HUES64 (cell line): ENCODE data around the gene ZNF3.

Experiments
- H3K27ac ChIP-seq: 2 replicates; pipeline ENCODE4 v1.7.0; 2013; ENCODE audit warnings: low read depth, low read length, inconsistent platforms
- H3K27me3 ChIP-seq: 2 replicates; pipeline ENCODE4 v1.6.1; 2013; ENCODE audit warnings: mild to moderate bottlenecking, low read length; ENCODE audit not compliant: insufficient read depth
- H3K36me3 ChIP-seq: 2 replicates; pipeline ENCODE4 v1.6.1; 2013; ENCODE audit warnings: mild to moderate bottlenecking, low read length; ENCODE audit not compliant: insufficient read depth
- H3K4me1 ChIP-seq: 2 replicates; pipeline ENCODE4 v1.6.1; 2013; ENCODE audit warnings: mild to moderate bottlenecking, low read length, moderate library complexity; ENCODE audit not compliant: insufficient read depth
- H3K4me3 ChIP-seq: 2 replicates; pipeline ENCODE4 v1.5.1; 2013; ENCODE audit warnings: mild to moderate bottlenecking, low read length, moderate library complexity
- H3K9ac ChIP-seq: 2 replicates; pipeline ENCODE4 v1.6.1; 2013; ENCODE audit warnings: mild to moderate bottlenecking, low read depth, low read length
- H3K9me3 ChIP-seq: 2 replicates; pipeline ENCODE4 v1.6.1; 2013; ENCODE audit warnings: low read depth, low read length; ENCODE audit not compliant: insufficient read depth
- WGBS: fragments of 150-250, 120-280 bp; methylation state at CpG from one replicate; pipeline ENCODE4 v1.1.7; 2013; ENCODE audit warnings: missing lambda C conversion rate; 5-methylcytosine and 5-hydroxymethylcytosine counted together

The ZNF3 gene

GRCh38 chr7:100085515-100085914, 4.0 kb upstream of the ZNF3 start:
- H3K4me1 ChIP-seq: peaks cover 4% of the 10 kb centered on the region
- no peaks in the 10 kb centered on the region for H3K27me3 ChIP-seq
- no peak overlapping the region for H3K4me3 ChIP-seq
- 90% methylated on average over 3 of the region's 3 CpGs for WGBS
- H3K36me3 ChIP-seq: peaks cover 4% of the 10 kb centered on the region
- H3K27ac ChIP-seq: no peak overlapping the region
- H3K9me3 ChIP-seq: no peaks in the 10 kb centered on the region
- no peak overlapping the region for H3K9ac ChIP-seq

- peaks cover 22% of the 10 kb centered on the region for H3K36me3 ChIP-seq
- H3K27ac ChIP-seq: peak overlapping the region; percentile 80; the same call in 1 of the 2 replicates
- H3K27me3 ChIP-seq: no peaks in the 10 kb centered on the region
- H3K9me3 ChIP-seq: no peaks in the 10 kb centered on the region
- H3K9ac ChIP-seq: no peak overlapping the region
- H3K4me3 ChIP-seq: peak overlapping the region; percentile 100; the same call in 1 of the 2 replicates
- peaks cover 4% of the 10 kb centered on the region for H3K4me1 ChIP-seq
- WGBS: 81% methylated on average over 4 of the region's 4 CpGs
These were observed 1.5 kb upstream of the ZNF3 start for GRCh38 chr7:100082978-100083377.

GRCh38 chr7:100080907-100081534, 502 bp downstream of the ZNF3 start:
- Histone ChIP-seq H3K9ac (peak overlapping the region; percentile 98), H3K27ac (peak overlapping the region; percentile 88), H3K4me3 (peak overlapping the region; percentile 100), H3K4me1 (peaks cover 4% of the 10 kb centered on the region), H3K9me3 (peaks cover 5% of the 10 kb centered on the region; the same call in 1 of the 2 replicates), H3K36me3 (peaks cover 38% of the 10 kb centered on the region), H3K27me3 (no peaks in the 10 kb centered on the region)
- WGBS: 2% methylated on average over 31 of the region's 34 CpGs

DNA sequence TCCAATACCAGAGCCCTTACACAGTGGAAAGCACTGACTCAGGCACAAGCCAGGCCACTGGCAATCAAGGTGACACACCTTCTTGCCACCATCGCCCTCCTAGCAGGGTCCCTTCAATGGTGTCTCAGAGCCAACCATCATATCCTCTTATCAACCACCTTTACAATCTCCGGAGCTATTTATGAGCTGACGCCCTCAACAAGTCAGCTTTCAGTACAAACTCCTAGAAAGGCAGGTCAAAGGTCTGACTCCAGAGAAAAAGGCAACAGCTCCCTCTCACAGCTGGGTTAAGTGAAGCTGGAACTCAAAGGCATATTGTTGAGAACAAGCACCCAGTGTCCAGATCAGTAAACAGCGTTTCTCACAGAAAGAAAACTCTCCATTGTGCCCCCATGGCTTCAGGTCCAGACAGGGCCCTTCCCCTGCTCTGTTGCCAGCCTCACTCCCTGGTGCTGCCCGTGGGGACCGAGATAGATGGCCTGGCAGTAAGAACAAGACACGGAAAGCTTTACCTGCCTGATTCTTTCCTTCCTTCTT, 2.4 kb downstream of the ZNF3 start:
- Histone ChIP-seq H3K4me3 (peak overlapping the region; percentile 100; the same call in 1 of the 2 replicates), H3K4me1 (peaks cover 4% of the 10 kb centered on the region), H3K36me3 (peaks cover 57% of the 10 kb centered on the region), H3K27me3 (no peaks in the 10 kb centered on the region), H3K9me3 (peaks cover 24% of the 10 kb centered on the region; the same call in 1 of the 2 replicates), H3K27ac (no peak overlapping the region), H3K9ac (no peak overlapping the region)
- WGBS: 95% methylated on average over 7 of the region's 7 CpGs

DNA sequence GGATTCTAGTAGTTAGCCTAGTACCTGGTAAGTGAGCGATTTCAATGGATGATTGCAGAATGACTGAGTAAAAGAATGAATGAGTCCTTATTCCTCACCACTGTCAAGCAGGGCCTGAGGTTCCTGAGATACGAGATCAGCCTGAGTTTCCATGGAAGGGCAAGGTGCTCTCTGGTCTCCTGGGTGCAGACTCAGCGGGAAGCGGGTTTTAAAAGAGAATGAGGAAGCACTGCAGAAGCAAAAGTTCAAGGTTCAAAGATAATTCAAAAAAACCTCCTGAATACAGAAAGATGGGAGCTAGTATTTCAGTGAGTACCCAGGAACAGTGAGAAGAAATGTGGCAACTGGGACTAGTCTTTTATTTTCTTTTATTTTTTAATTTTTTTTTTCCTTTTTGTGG, 4.3 kb downstream of the ZNF3 start:
- H3K27me3 ChIP-seq: no peaks in the 10 kb centered on the region
- 76% methylated on average over 4 of the region's 4 CpGs for WGBS
- peaks cover 43% of the 10 kb centered on the region for H3K9me3 ChIP-seq
- H3K4me1 ChIP-seq: no peaks in the 10 kb centered on the region; the same call in 1 of the 2 replicates
- no peak overlapping the region for H3K4me3 ChIP-seq
- peaks cover 76% of the 10 kb centered on the region for H3K36me3 ChIP-seq
- H3K9ac ChIP-seq: no peak overlapping the region
- no peak overlapping the region for H3K27ac ChIP-seq

GRCh38 chr7:100075418-100075817, 6.1 kb downstream of the ZNF3 start:
- Histone ChIP-seq H3K27ac (no peak overlapping the region), H3K4me1 (no peaks in the 10 kb centered on the region; the same call in 1 of the 2 replicates), H3K27me3 (no peaks in the 10 kb centered on the region), H3K9me3 (peaks cover 60% of the 10 kb centered on the region), H3K4me3 (no peak overlapping the region), H3K9ac (no peak overlapping the region), H3K36me3 (peaks cover 94% of the 10 kb centered on the region)
- WGBS: 96% methylated on average over 6 of the region's 6 CpGs

- H3K9me3 ChIP-seq: peaks cover 66% of the 10 kb centered on the region
- H3K4me1 ChIP-seq: no peaks in the 10 kb centered on the region; the same call in 1 of the 2 replicates
- peaks cover 96% of the 10 kb centered on the region for H3K36me3 ChIP-seq
- H3K9ac ChIP-seq: no peak overlapping the region
- no peaks in the 10 kb centered on the region for H3K27me3 ChIP-seq
- H3K4me3 ChIP-seq: no peak overlapping the region
- no peak overlapping the region for H3K27ac ChIP-seq
- 96% methylated on average over 6 of the region's 7 CpGs for WGBS
These were observed 6.7 kb downstream of the ZNF3 start for GRCh38 chr7:100074841-100075240.

DNA sequence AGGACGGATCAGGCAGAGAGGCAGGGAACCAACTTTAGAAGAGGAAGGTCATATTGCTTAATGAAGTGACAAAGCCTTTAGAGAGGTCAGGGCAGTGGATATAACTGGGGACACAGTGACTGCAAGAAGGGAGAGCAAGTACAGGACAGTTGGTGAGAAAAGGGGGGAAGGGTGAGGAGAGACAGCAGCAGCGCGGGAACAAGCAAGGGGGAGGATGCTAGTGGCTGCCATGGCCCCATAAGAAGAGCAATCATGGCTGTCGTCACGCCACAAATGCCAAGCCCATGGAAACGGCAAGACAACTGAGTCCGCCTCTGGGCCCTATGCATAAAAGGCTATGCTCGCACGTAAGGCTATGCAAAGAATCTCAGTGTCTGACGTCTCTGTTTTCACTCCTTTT, 9.1 kb downstream of the ZNF3 start:
- Histone ChIP-seq H3K4me3 (no peak overlapping the region), H3K27ac (no peak overlapping the region), H3K36me3 (peaks cover 85% of the 10 kb centered on the region), H3K9me3 (peaks cover 72% of the 10 kb centered on the region), H3K27me3 (no peaks in the 10 kb centered on the region), H3K9ac (no peak overlapping the region), H3K4me1 (no peaks in the 10 kb centered on the region)
- 97% methylated on average over 10 of the region's 10 CpGs for whole genome bisulfite sequencing

DNA sequence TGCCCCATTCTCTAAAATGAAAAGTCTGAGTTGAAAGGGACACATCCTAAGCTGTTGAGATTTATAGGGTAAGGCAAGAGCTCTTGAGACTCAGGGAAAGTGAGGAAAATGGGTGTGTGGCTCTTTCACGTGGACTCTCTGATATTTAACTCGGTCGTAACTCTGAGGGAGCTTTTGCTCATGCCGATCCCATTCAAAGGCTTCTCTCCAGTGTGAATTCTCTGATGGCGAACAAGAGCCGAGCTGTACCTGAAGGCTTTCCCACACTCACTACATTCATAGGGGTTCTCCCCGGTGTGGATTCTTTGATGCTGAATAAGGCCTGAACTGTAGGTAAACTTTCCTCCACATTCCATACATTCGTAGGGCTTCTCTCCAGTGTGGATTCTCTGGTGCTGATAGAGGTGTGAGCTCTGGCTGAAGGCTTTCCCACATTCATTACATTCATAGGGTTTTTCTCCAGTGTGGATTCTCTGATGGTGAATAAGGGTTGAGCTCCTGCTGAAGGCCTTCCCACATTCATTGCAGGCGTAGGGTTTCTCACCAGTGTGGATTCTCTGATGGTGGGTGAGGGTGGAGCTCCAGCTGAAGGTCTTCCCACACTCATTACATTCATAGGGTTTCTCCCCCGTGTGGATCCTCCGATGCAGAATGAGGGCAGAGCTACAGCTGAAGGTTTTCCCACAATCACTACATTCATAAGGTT, 10.4 kb downstream of the ZNF3 start:
- Histone ChIP-seq H3K9ac (no peak overlapping the region), H3K36me3 (peaks cover 73% of the 10 kb centered on the region), H3K27me3 (no peaks in the 10 kb centered on the region), H3K27ac (no peak overlapping the region), H3K4me1 (no peaks in the 10 kb centered on the region), H3K9me3 (peaks cover 68% of the 10 kb centered on the region), H3K4me3 (no peak overlapping the region)
- 97% methylated on average over 10 of the region's 11 CpGs for WGBS

GRCh38 chr7:100069991-100070390, 11.5 kb downstream of the ZNF3 start:
- no peaks in the 10 kb centered on the region for H3K27me3 ChIP-seq
- H3K4me1 ChIP-seq: no peaks in the 10 kb centered on the region
- no peak overlapping the region for H3K27ac ChIP-seq
- no peak overlapping the region for H3K9ac ChIP-seq
- H3K4me3 ChIP-seq: no peak overlapping the region
- H3K9me3 ChIP-seq: peaks cover 57% of the 10 kb centered on the region
- H3K36me3 ChIP-seq: peaks cover 69% of the 10 kb centered on the region
- WGBS: 98% methylated on average over 5 of the region's 5 CpGs

GRCh38 chr7:100066953-100067352, 14.6 kb downstream of the ZNF3 start:
- no peak overlapping the region for H3K4me3 ChIP-seq
- H3K4me1 ChIP-seq: no peaks in the 10 kb centered on the region
- peaks cover 27% of the 10 kb centered on the region for H3K9me3 ChIP-seq
- H3K27me3 ChIP-seq: no peaks in the 10 kb centered on the region
- H3K27ac ChIP-seq: no peak overlapping the region
- WGBS: 93% methylated on average over 7 of the region's 7 CpGs
- H3K9ac ChIP-seq: no peak overlapping the region
- H3K36me3 ChIP-seq: peaks cover 61% of the 10 kb centered on the region
